HEK293 (cell line): ENCODE measurements around the gene FUOM.

Experiments used
- CTCF ChIA-PET: fragments of 350-600 bp; formaldehyde crosslinking; extraction: SDS; loops from one replicate; lab custom pipeline; 2021; ENCODE audit warnings: antibody characterized with exemption; lab: Yijun Ruan, JAX
- POLR2A ChIA-PET: fragments of 300-600 bp; formaldehyde crosslinking; extraction: SDS; loops from one replicate; lab custom pipeline; 2020; ENCODE audit warnings: antibody characterized with exemption, inconsistent platforms; lab: Yijun Ruan, JAX
- H3K27ac ChIP-seq: fragments of 200-500 bp; sonication (Bioruptor generic); 2 replicates; pipeline ENCODE4 v1.5.1; 2014; ENCODE audit warnings: low read depth, low read length, control low read depth, inconsistent platforms; ENCODE audit errors: extremely low read depth
- H3K36me3 ChIP-seq, 2 experiments: fragments of 200-500 bp in 1 of 2; sonication (Bioruptor generic) in 1 of 2; 1 replicate in 1 of 2; 2 replicates in 1 of 2; pipeline ENCODE4 v1.5.1; 2014 to 2017; ENCODE audit warnings: inconsistent platforms in 2 of 2, low read length in 2 of 2; ENCODE audit not compliant: control insufficient read depth in 2 of 2, insufficient read depth in 1 of 2
- H3K4me1 ChIP-seq: fragments of 200-500 bp; sonication (Bioruptor generic); 2 replicates; pipeline ENCODE4 v1.5.1; 2014; ENCODE audit warnings: mild to moderate bottlenecking, low read length, inconsistent platforms; ENCODE audit not compliant: control insufficient read depth, insufficient read depth
- H3K4me3 ChIP-seq: 2 replicates; pipeline ENCODE4 v1.5.1; 2011; ENCODE audit warnings: low read depth, mild to moderate bottlenecking, control low read depth, low read length, moderate library complexity
- H3K9me3 ChIP-seq: fragments of 200-500 bp; sonication (Bioruptor generic); 2 replicates; pipeline ENCODE4 v1.5.1; 2014; ENCODE audit warnings: low read depth, low read length, inconsistent platforms; ENCODE audit not compliant: control insufficient read depth, insufficient read depth
- BCL11A ChIP-seq: fragments of 450-650 bp; formaldehyde crosslinking; IDR thresholded peaks from 2 replicates; pipeline ENCODE4 v1.5.1; 2016; ENCODE audit warnings: low read depth, missing biosample characterization, missing genetic modification characterization
- BCL6B ChIP-seq: fragments of 450-650 bp; formaldehyde crosslinking; IDR thresholded peaks from 2 replicates; pipeline ENCODE4 v1.5.1; 2017; ENCODE audit warnings: missing biosample characterization, missing genetic modification characterization
- EGR2 ChIP-seq: fragments of 450-650 bp; formaldehyde crosslinking; IDR thresholded peaks from 2 replicates; pipeline ENCODE4 v1.5.1; 2016; ENCODE audit warnings: low read depth, missing biosample characterization, missing genetic modification characterization
- IKZF3 ChIP-seq: fragments of 450-650 bp; IDR thresholded peaks from 2 replicates; pipeline ENCODE4 v1.5.0; 2018; ENCODE audit warnings: missing biosample characterization, mild to moderate bottlenecking, missing genetic modification characterization, moderate library complexity
- KLF1 ChIP-seq: fragments of 450-650 bp; formaldehyde crosslinking; IDR thresholded peaks from 2 replicates; pipeline ENCODE4 v1.5.1; 2016; ENCODE audit warnings: missing biosample characterization, missing genetic modification characterization
- KLF16 ChIP-seq: fragments of 450-650 bp; formaldehyde crosslinking; IDR thresholded peaks from 2 replicates; pipeline ENCODE4 v1.5.1; 2017; ENCODE audit warnings: missing biosample characterization, missing genetic modification characterization
- KLF7 ChIP-seq: fragments of 450-650 bp; formaldehyde crosslinking; IDR thresholded peaks from 2 replicates; pipeline ENCODE4 v1.5.1; 2016; ENCODE audit warnings: missing biosample characterization, missing genetic modification characterization, borderline replicate concordance
- PRDM4 ChIP-seq: fragments of 450-650 bp; formaldehyde crosslinking; IDR thresholded peaks from 2 replicates; pipeline ENCODE4 v1.5.1; 2017; ENCODE audit warnings: missing biosample characterization, missing genetic modification characterization
- PRDM6 ChIP-seq: fragments of 450-650 bp; formaldehyde crosslinking; IDR thresholded peaks from 2 replicates; pipeline ENCODE4 v1.5.1; 2017; ENCODE audit warnings: missing biosample characterization, missing genetic modification characterization
- SCRT1 ChIP-seq: fragments of 450-650 bp; formaldehyde crosslinking; IDR thresholded peaks from 2 replicates; pipeline ENCODE4 v1.5.1; 2016; ENCODE audit warnings: missing biosample characterization, missing genetic modification characterization, borderline replicate concordance
- SP3 ChIP-seq: fragments of 450-650 bp; formaldehyde crosslinking; IDR thresholded peaks from 2 replicates; pipeline ENCODE4 v1.5.1; 2016; ENCODE audit warnings: missing biosample characterization, missing genetic modification characterization
- YY1 ChIP-seq: fragments of 450-650 bp; formaldehyde crosslinking; IDR thresholded peaks from 2 replicates; pipeline ENCODE4 v1.5.1; 2018; ENCODE audit warnings: missing biosample characterization, missing genetic modification characterization
- ZBTB17 ChIP-seq: fragments of 450-650 bp; formaldehyde crosslinking; IDR thresholded peaks from 2 replicates; pipeline ENCODE4 v1.5.1; 2016; ENCODE audit warnings: missing biosample characterization, missing genetic modification characterization
- ZBTB20 ChIP-seq: fragments of 450-650 bp; formaldehyde crosslinking; IDR thresholded peaks from 2 replicates; pipeline ENCODE4 v1.5.1; 2016; ENCODE audit warnings: missing biosample characterization, missing genetic modification characterization
- ZBTB21 ChIP-seq: fragments of 450-650 bp; formaldehyde crosslinking; IDR thresholded peaks from 2 replicates; pipeline ENCODE4 v1.5.1; 2017; ENCODE audit warnings: missing biosample characterization, missing genetic modification characterization
- ZIC2 ChIP-seq: fragments of 450-650 bp; formaldehyde crosslinking; IDR thresholded peaks from 2 replicates; pipeline ENCODE4 v1.5.1; 2016; ENCODE audit warnings: missing biosample characterization, missing genetic modification characterization
- ZNF133 ChIP-seq: fragments of 450-650 bp; formaldehyde crosslinking; IDR thresholded peaks from 2 replicates; pipeline ENCODE4 v1.5.1; 2016; ENCODE audit warnings: missing biosample characterization, missing genetic modification characterization
- ZNF138 ChIP-seq: fragments of 450-650 bp; formaldehyde crosslinking; IDR thresholded peaks from 2 replicates; pipeline ENCODE4 v1.5.1; 2016; ENCODE audit warnings: missing biosample characterization, missing genetic modification characterization, borderline replicate concordance
- ZNF140 ChIP-seq: fragments of 450-650 bp; formaldehyde crosslinking; IDR thresholded peaks from 2 replicates; pipeline ENCODE4 v1.5.1; 2016; ENCODE audit warnings: missing biosample characterization, missing genetic modification characterization
- ZNF174 ChIP-seq: fragments of 450-650 bp; formaldehyde crosslinking; IDR thresholded peaks from 2 replicates; pipeline ENCODE4 v1.5.0; 2017; ENCODE audit warnings: missing biosample characterization, mild to moderate bottlenecking, missing genetic modification characterization
- ZNF354C ChIP-seq: fragments of 450-650 bp; formaldehyde crosslinking; IDR thresholded peaks from 2 replicates; pipeline ENCODE4 v1.5.1; 2016; ENCODE audit warnings: missing biosample characterization, missing genetic modification characterization, low read depth, borderline replicate concordance
- ZNF529 ChIP-seq: fragments of 450-650 bp; formaldehyde crosslinking; IDR thresholded peaks from 2 replicates; pipeline ENCODE4 v1.5.1; 2017; ENCODE audit warnings: missing genetic modification characterization, missing biosample characterization; ENCODE audit not compliant: insufficient replicate concordance
- ZNF544 ChIP-seq: fragments of 450-650 bp; formaldehyde crosslinking; IDR thresholded peaks from 2 replicates; pipeline ENCODE4 v1.5.0; 2017; ENCODE audit warnings: missing biosample characterization, missing genetic modification characterization
- ZNF677 ChIP-seq: fragments of 450-650 bp; IDR thresholded peaks from 2 replicates; pipeline ENCODE4 v1.5.0; 2018; ENCODE audit warnings: missing biosample characterization, mild to moderate bottlenecking, missing genetic modification characterization, moderate library complexity
- ZNF692 ChIP-seq: fragments of 450-650 bp; formaldehyde crosslinking; IDR thresholded peaks from 2 replicates; pipeline ENCODE4 v1.5.1; 2016; ENCODE audit warnings: missing biosample characterization, missing genetic modification characterization
- ZNF768 ChIP-seq: fragments of 450-650 bp; formaldehyde crosslinking; IDR thresholded peaks from 2 replicates; pipeline ENCODE4 v1.5.1; 2018; ENCODE audit warnings: missing biosample characterization, mild to moderate bottlenecking, missing genetic modification characterization
- ZNF837 ChIP-seq: fragments of 450-650 bp; formaldehyde crosslinking; IDR thresholded peaks from 2 replicates; pipeline ENCODE4 v1.5.1; 2016; ENCODE audit warnings: missing biosample characterization, missing genetic modification characterization

Gene FUOM

GRCh38 chr10:133361227-133361626 is 3.4 kb upstream of the FUOM start (continued):
- TF ChIP-seq EGR2 (tag by site-specific recombination) (peak; percentile 86), ZNF140 (no peak), SP3 (tag by site-specific recombination) (0 out of 2 replicates have a peak, but pooled peaks have one; percentile 20), IKZF3 (tag by site-specific recombination) (peak; percentile 45; the same call in 1 of the 2 replicates), ZNF133 (tag by site-specific recombination) (no peak), SCRT1 (tag by site-specific recombination) (no peak), ZNF138 (tag by site-specific recombination) (no peak), ZNF529 (tag by site-specific recombination) (no peak), KLF16 (no peak), ZNF677 (tag by site-specific recombination) (no peak), ZBTB20 (no peak), ZNF354C (tag by site-specific recombination) (no peak), KLF7 (tag by site-specific recombination) (no peak)

GRCh38 chr10:133359972-133360610 is 2.3 kb upstream of the FUOM start:
- H3K36me3 ChIP-seq: peaks cover 0 to 28% of the 10 kb centered on the region in 2 experiments; a peak in 2 of 3 replicates
- H3K4me3 ChIP-seq: no peak overlapping the region
- POLR2A ChIA-PET: interaction anchor here (1.2 to 1.4 kb wide), 2 partner anchors 9 to 13 kb away, joined by 4 to 6 read pairs; partner anchors contain the start of gene ECHS1
- TF ChIP-seq ZBTB21 (tag by site-specific recombination) (no peak), ZBTB17 (tag by site-specific recombination) (0 out of 2 replicates have a peak, but pooled peaks have one; percentile 21), ZNF174 (tag by site-specific recombination) (0 out of 2 replicates have a peak, but pooled peaks have one; percentile 3)
- CTCF ChIA-PET: interaction anchor here (1.0 to 4.2 kb wide), 2 partner anchors 12 to 30 kb away, joined by 3 to 27 read pairs; no protein-coding TSS in a partner anchor
- H3K4me1 ChIP-seq: peaks cover 4% of the 10 kb centered on the region; the same call in 1 of the 2 replicates
- no peaks in the 10 kb centered on the region for H3K9me3 ChIP-seq
- H3K27ac ChIP-seq: no peak overlapping the region

- H3K4me3 ChIP-seq: no peak overlapping the region
- POLR2A ChIA-PET: interaction anchor here (1.4 kb wide), 1 partner anchor 13 kb away, joined by 6 read pairs; the partner anchor contains the start of gene ECHS1
- peaks cover 4% of the 10 kb centered on the region; the same call in 1 of the 2 replicates for H3K4me1 ChIP-seq
- CTCF ChIA-PET: interaction anchor here (1.0 to 1.2 kb wide), 2 partner anchors 13 to 30 kb away, joined by 3 to 6 read pairs; no protein-coding TSS in a partner anchor
- H3K27ac ChIP-seq: no peak overlapping the region
- peaks cover 0 to 23% of the 10 kb centered on the region in 2 experiments; a peak in 2 of 3 replicates for H3K36me3 ChIP-seq
- H3K9me3 ChIP-seq: no peaks in the 10 kb centered on the region
- peak; percentile 57; the same call in 1 of the 2 replicates for TF ChIP-seq ZBTB17 (tag by site-specific recombination)
- peak; percentile 73; the same call in 1 of the 2 replicates for TF ChIP-seq ZNF544 (tag by site-specific recombination)
- TF ChIP-seq PRDM6 (tag by site-specific recombination): no peak
- TF ChIP-seq PRDM4 (tag by site-specific recombination): no peak
- TF ChIP-seq BCL6B (tag by site-specific recombination): peak; percentile 43; the same call in 1 of the 2 replicates
- TF ChIP-seq ZNF692 (tag by site-specific recombination): no peak
- no peak for TF ChIP-seq ZNF837
- TF ChIP-seq YY1 (tag by site-specific recombination): no peak
- TF ChIP-seq ZIC2 (tag by site-specific recombination): peak; percentile 34
- no peak for TF ChIP-seq BCL11A (tag by site-specific recombination)
- no peak for TF ChIP-seq ZNF768 (tag by site-specific recombination)
- TF ChIP-seq KLF1 (tag by site-specific recombination): no peak
Observed at GRCh38 chr10:133359554-133359971, 1.7 kb upstream of the FUOM start.
